ENCODE measurements around the gene TP53TG5. TPM values are rescaled to one million over a fixed set of nuclear protein-coding genes. Genes with fewer than 3 reads are reported as not detected.

Gene TP53TG5
- total RNA-seq: under 1 TPM in 1 of 2 experiments, not detected in 1; 0.19 TPM

- CTCF ChIA-PET: interaction anchor here (1.7 to 2.6 kb wide), 2 partner anchors 15 to 72 kb away, joined by 6 read pairs; partner anchors contain the start of gene SYS1
- POLR2A ChIA-PET: no interaction called here
Measured at GRCh38 chr20:45378191-45378590, at the start of gene TP53TG5. Gene TP53TG5 (minus strand): TSS chr20:45378325. CDS start chr20:45378236, 89 bp downstream.

GRCh38 chr20:45427236-45428149, 49.4 kb upstream of the TP53TG5 start:
- CTCF ChIA-PET: interaction anchor here (1.3 to 1.6 kb wide), 4 partner anchors 9 to 65 kb away, joined by 3 to 6 read pairs (median 6); partner anchors contain the start of gene SYS1
- POLR2A ChIA-PET: no interaction called here

GRCh38 chr20:45426320-45427016, 48.3 kb upstream of the TP53TG5 start:
- ChIA-PET CTCF (interaction anchor here (0.7 to 1.7 kb wide), 3 partner anchors 11 to 64 kb away, joined by 3 to 5 read pairs (median 4); partner anchors contain the start of gene SYS1), POLR2A (no interaction called here)

GRCh38 chr20:45425561-45425960, 47.4 kb upstream of the TP53TG5 start:
- ChIA-PET CTCF (interaction anchor here (1.7 kb wide), 1 partner anchor 48 kb away, joined by 3 read pairs; no protein-coding TSS in a partner anchor), POLR2A (no interaction called here)

- CTCF ChIA-PET: no interaction called here
- POLR2A ChIA-PET: no interaction called here
Measured at GRCh38 chr20:45423700-45424099, 45.6 kb upstream of the TP53TG5 start.

- POLR2A ChIA-PET: interaction anchor here (0.8 to 1.2 kb wide), 3 partner anchors 15 to 58 kb away, joined by 3 to 4 read pairs (median 4); partner anchors contain the start of gene SYS1
- CTCF ChIA-PET: interaction anchor here (0.9 to 5.0 kb wide), 4 partner anchors 16 to 57 kb away, joined by 3 to 26 read pairs (median 12); partner anchors contain the start of gene SYS1
Measured at GRCh38 chr20:45420125-45420524, 42.0 kb upstream of the TP53TG5 start.

- ChIA-PET CTCF (interaction anchor here (0.9 to 5.0 kb wide), 5 partner anchors 17 to 56 kb away, joined by 3 to 26 read pairs (median 7); partner anchors contain the start of gene SYS1), POLR2A (interaction anchor here (0.5 to 2.0 kb wide), 6 partner anchors 13 to 57 kb away, joined by 3 to 8 read pairs (median 4); partner anchors contain the start of gene SYS1)
Measured at GRCh38 chr20:45419188-45420091, 41.3 kb upstream of the TP53TG5 start.

GRCh38 chr20:45416917-45417316, 38.8 kb upstream of the TP53TG5 start:
- CTCF ChIA-PET: interaction anchor here (2.6 to 5.0 kb wide), 3 partner anchors 20 to 53 kb away, joined by 13 to 26 read pairs (median 19); partner anchors contain the start of gene SYS1
- POLR2A ChIA-PET: interaction anchor here (1.7 to 1.9 kb wide), 2 partner anchors 10 to 43 kb away, joined by 8 to 9 read pairs; partner anchors contain the start of gene DBNDD2

GRCh38 chr20:45415822-45416637, 37.9 kb upstream of the TP53TG5 start, which contains the start of gene PIGT:
Gene PIGT (plus strand): TSS chr20:45416141. CDS start chr20:45416157, 16 bp downstream.
- ChIA-PET POLR2A (interaction anchor here (0.9 to 1.9 kb wide), 3 partner anchors 9 to 53 kb away, joined by 5 to 9 read pairs (median 8); partner anchors contain the start of genes DBNDD2 and SYS1), CTCF (interaction anchor here (1.3 to 5.0 kb wide), 4 partner anchors 21 to 355 kb away, joined by 3 to 26 read pairs (median 16); partner anchors contain the start of gene SYS1)

GRCh38 chr20:45413479-45413878, 35.4 kb upstream of the TP53TG5 start:
- ChIA-PET POLR2A (no interaction called here), CTCF (interaction anchor here (1.7 to 2.9 kb wide), 2 partner anchors 23 to 40 kb away, joined by 3 to 17 read pairs; no protein-coding TSS in a partner anchor)

- CTCF ChIA-PET: interaction anchor here (0.9 to 2.9 kb wide), 3 partner anchors 24 to 46 kb away, joined by 3 to 17 read pairs (median 3); no protein-coding TSS in a partner anchor
- POLR2A ChIA-PET: no interaction called here
Measured at GRCh38 chr20:45412653-45413052, 34.5 kb upstream of the TP53TG5 start.

GRCh38 chr20:45410887-45411286, 32.8 kb upstream of the TP53TG5 start:
- CTCF ChIA-PET: interaction anchor here (1.0 kb wide), 1 partner anchor 14 kb away, joined by 5 read pairs; no protein-coding TSS in a partner anchor
- POLR2A ChIA-PET: no interaction called here

- POLR2A ChIA-PET: no interaction called here
- CTCF ChIA-PET: interaction anchor here (0.9 to 1.1 kb wide), 2 partner anchors 49 to 90 kb away, joined by 3 read pairs; no protein-coding TSS in a partner anchor
Measured at GRCh38 chr20:45409521-45410272, 31.6 kb upstream of the TP53TG5 start.

- CTCF ChIA-PET: no interaction called here
- POLR2A ChIA-PET: no interaction called here
Measured at GRCh38 chr20:45408646-45409213, 30.6 kb upstream of the TP53TG5 start.

GRCh38 chr20:45407783-45408645, 29.9 kb upstream of the TP53TG5 start, which contains the start of gene DBNDD2:
Gene DBNDD2 (plus strand): TSS chr20:45408289. CDS start chr20:45408468, 179 bp downstream.
- ChIA-PET CTCF (interaction anchor here (0.7 to 1.5 kb wide), 4 partner anchors 23 to 34 kb away, joined by 3 to 8 read pairs (median 6); no protein-coding TSS in a partner anchor), POLR2A (interaction anchor here (0.9 to 1.8 kb wide), 2 partner anchors 8 to 45 kb away, joined by 4 to 8 read pairs; partner anchors contain the start of genes PIGT and SYS1)
